ENCODE measurements around the gene ITPR1.
"Not testable (repeated sequence)": the region's sequence is repeated elsewhere in the genome, so short reads cannot be mapped to it uniquely, and the experiment has no call there.

ITPR1 gene

DNA sequence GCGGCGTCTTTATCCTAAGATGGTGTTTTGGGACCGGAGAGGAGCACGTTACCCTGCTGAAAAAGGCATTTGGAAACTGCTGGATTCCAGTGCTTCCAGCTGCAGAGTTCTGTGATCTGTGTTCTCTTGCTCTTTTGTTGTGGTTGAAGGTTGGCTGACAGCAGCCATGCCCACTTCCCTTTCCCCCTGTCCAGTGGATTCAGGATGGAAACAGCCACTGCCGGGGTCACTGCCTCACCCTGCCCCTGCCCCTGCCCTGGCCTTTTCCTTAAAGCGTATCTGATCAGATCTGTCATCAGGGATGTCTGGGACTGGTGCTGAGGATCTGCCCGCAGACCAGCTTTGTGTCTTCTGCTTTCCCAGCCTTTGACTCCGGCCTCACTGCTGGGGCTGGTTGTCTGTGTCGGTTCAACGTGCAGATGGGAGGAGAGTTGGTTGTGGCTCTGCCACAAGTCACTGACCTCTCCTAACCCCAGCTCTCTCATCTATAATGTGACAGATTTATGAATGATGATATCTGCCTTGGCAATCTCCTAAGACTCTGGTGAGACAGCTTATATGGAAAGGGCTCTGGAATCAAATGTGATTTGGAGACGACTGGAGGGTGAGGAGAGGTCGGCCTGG lies 266.7 kb downstream of the ITPR1 start:
- no peak for DNase-seq (ENCODE audit: low read depth)
- H3K4me3 ChIP-seq (ENCODE audit: low read length), result no peak overlapping the region
- TF ChIP-seq, protein P1, sequence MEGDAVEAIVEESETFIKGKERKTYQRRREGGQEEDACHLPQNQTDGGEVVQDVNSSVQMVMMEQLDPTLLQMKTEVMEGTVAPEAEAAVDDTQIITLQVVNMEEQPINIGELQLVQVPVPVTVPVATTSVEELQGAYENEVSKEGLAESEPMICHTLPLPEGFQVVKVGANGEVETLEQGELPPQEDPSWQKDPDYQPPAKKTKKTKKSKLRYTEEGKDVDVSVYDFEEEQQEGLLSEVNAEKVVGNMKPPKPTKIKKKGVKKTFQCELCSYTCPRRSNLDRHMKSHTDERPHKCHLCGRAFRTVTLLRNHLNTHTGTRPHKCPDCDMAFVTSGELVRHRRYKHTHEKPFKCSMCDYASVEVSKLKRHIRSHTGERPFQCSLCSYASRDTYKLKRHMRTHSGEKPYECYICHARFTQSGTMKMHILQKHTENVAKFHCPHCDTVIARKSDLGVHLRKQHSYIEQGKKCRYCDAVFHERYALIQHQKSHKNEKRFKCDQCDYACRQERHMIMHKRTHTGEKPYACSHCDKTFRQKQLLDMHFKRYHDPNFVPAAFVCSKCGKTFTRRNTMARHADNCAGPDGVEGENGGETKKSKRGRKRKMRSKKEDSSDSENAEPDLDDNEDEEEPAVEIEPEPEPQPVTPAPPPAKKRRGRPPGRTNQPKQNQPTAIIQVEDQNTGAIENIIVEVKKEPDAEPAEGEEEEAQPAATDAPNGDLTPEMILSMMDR (conservative IDR thresholded peaks at IDR 0.05; ENCODE audit: low read depth, low read length), result no peak

DNA sequence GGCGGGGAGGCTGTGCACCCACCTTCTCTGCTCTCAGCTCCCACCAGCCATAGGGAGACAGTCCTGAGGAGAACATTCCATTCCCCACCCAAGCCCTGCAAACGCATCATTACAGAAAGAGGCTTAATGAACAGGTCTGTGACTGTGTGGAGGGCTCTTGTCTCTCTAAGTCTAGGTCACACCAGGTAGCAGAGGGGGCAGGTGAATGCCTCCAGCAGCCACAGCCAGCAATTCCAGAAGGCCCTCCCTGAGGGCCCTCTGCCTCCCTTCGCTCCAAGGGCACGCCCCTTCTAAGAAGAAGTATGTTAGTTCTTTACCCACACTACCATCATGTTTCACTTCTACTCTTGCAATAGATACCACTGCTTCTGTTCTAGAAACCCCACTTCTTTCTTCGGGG lies 268.6 kb downstream of the ITPR1 start:
- DNase-seq (ENCODE audit: low read depth), result no peak
- TF ChIP-seq, protein P1 (conservative IDR thresholded peaks at IDR 0.05; ENCODE audit: low read depth, low read length), result no peak

DNA sequence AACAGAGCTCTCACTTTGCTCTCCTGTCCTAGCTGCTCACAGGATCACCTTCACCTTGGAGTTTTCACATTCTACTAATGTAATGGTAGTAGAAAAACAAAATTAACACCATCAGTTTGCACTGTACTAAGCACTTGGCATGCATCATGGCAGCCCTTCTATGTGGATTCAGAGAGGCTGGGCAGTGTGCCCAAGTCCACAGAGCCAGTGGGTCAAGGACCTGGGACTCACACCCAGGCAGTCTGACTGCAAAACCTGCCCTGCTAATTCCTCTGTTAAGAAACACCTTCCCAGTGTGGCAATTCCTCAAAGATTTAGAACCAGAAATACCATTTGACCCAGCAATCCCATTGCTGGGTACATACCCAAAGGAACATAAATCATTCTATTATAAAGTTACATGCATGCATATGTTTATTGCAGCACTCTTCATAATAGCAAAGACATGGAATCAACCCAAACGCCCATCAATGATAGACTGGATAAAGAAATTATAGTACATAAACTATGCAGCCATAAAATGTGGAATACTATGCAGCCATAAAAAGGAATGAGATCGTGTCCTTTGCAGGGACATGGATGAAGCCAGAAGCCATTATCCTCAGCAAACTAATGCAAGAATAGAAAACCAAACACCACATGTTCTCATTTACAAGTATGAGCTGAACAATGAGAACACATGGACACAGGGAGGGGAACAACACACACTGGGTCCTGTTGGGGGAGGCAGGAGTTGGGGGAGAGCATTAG lies 269.5 kb downstream of the ITPR1 start:
- not testable (repeated sequence) for H3K4me3 ChIP-seq (ENCODE audit: low read length); DNase-seq (ENCODE audit: low read depth)

More for the DNA sequence above, 268.6 kb downstream of the ITPR1 start:
- no peak overlapping the region for H3K4me3 ChIP-seq (ENCODE audit: low read length)

DNA sequence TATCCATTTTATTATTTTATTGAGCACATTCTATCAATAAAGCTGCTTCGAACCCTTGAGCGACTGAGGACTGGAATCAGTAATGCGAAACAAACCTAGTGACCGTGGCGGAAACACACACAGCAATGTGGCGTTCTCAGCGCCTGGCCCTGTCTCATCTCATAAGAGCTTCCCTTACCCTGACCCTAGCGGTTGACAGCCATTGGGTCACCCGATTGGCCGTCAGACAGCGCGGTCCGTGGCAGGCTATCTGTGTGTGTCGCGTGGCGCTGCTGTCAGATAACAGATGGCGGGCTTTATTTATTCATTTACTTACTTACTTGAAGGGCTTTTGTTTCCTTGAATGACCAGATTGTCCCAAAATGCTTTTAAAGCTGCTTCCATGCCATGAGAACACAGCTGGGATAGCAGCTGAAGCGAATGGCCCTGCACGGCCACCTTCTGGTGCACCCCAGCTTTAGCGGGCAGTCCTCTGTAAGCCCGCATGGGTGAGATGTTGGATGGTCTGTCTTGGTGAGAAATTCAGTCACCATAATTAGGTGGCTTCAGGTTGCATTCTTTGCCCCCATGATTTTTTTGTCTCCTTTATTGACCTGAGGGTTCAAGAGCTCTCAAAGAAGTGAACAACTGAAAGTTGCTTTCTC lies 270.6 kb downstream of the ITPR1 start:
- no peak overlapping the region for H3K4me3 ChIP-seq (ENCODE audit: low read length)
- DNase-seq (ENCODE audit: low read depth), result no peak
- TF ChIP-seq, protein P1 (conservative IDR thresholded peaks at IDR 0.05; ENCODE audit: low read depth, low read length), result no peak

DNA sequence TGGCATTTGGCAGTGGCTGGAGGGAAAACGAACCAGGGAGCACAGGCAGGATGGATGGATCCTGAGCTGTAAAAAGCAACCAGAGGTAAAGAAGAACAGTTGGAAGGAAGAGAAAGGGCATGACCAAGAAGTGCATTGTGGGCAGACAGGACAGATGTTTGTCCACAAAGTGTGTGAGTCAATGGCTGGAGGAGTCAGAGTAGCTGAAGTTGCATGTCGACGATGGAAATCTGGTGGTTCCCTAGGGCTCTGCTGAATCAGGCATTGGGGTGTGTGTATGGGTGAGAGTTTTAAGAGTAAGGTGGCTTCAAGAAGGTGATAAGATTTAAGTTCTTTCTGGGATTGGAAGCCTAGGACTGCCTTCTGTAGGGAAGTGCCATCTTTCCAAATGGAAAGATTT lies 272.1 kb downstream of the ITPR1 start:
- TF ChIP-seq, protein P1 (conservative IDR thresholded peaks at IDR 0.05; ENCODE audit: low read depth, low read length), result no peak
- no peak for DNase-seq (ENCODE audit: low read depth)
- no peak overlapping the region for H3K4me3 ChIP-seq (ENCODE audit: low read length)

DNA sequence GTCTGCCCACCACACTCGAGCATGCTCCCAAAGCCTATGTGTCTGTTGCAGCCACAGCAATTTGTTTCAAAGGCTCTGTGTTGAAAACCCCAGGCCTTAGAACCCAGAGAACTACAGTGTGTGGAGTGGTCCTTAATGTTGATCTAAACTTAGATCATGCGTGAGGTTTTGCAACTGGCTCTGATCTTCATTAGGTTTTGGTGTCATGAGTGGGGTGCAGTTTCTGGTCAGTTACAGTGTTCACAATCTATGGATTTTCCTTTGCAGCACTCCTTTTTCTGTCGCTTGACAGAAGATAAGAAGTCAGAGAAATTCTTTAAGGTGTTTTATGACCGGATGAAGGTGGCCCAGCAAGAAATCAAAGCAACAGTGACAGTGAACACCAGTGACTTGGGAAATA lies 273.1 kb downstream of the ITPR1 start:
- TF ChIP-seq, protein P1 (conservative IDR thresholded peaks at IDR 0.05; ENCODE audit: low read depth, low read length), result no peak
- DNase-seq (ENCODE audit: low read depth), result no peak
- H3K4me3 ChIP-seq (ENCODE audit: low read length), result no peak overlapping the region

DNA sequence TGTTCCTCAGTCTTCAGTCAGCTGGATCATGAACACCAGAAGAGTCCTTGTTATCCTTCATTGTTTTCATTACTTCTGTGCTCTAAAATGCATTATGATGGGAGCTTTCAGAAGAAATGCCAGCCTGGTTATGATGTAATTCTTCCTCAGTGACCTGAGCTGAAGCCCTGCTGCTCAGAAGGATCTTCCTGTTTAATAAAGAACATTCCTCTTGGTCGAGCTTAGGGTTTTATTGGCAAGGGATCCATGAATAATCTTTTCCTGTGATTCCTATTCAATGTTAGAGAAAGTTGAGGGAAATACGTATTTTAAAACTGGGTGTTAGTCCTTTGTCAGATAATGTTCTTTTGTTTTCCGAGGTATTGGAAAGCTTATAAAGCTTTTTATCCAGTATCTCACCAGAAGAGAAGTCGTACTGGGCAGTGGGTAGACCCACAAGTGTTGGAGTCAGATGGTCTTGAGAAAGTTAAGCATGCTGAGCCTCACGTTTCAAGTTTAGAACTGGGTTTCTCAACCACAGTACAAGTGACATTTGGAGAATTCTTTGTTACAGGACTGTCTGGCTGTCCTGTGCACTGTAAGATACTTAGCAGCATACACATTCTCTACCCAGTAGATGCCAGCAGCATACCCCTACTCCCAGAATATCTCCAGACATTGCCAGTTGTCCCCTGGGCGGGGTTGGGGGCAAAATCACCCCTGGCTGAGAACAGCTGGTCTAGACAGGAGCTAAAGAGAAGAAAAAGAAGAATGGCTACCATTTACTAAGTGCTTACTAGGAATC lies 273.8 kb downstream of the ITPR1 start:
- DNase-seq (ENCODE audit: low read depth), result no peak
- TF ChIP-seq, protein P1 (conservative IDR thresholded peaks at IDR 0.05; ENCODE audit: low read depth, low read length), result no peak
- no peak overlapping the region for H3K4me3 ChIP-seq (ENCODE audit: low read length)
